HG03139 (cell line): Measurements from ENCODE around the gene DAB2.

ENCODE experiments used
- ATAC-seq: cut with Tn5 transposase; IDR thresholded peaks from one replicate; pipeline ENCODE4 v1.9.1; 2021; ENCODE audit not compliant: unreplicated experiment

The DAB2 gene

DNA sequence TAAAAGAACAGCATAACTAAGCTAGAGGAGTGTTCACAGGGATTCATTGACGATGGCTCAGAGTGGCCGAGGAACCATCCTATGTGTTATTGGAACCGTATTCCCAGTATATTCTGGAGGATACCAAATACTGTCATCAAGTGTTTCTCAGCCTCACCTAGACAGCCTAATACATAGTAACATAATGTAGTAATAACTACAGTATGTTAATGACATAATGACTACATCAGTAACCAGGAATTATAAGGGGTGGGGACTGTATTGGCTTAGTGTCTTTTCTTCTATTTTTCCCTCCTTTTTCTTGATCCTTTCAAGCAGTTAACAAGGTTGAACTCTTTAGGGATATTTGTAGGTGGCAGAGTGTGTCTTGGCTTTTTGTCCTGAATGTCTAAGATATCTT, 33.8 kb downstream of the DAB2 start:
- no peak for ATAC-seq

DNA sequence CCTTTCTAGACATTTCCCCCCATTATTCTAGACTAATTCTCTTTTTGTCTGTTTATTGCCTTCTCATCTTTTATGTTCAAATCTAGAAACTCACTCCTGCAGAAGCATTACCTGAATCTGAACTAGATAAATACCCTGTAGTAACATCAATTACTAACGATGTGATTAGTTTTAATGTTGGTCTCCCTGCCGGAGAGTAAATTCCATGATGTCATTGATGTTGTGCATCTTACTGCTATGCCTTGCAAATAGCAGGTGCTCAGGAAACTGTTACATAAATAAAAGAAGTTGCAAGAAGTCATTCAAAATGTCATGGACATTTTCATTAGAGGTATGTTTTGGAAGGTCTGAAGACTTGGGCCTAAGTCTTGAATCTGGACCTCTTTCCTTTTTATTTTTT, 37.5 kb downstream of the DAB2 start:
- ATAC-seq: no peak

DNA sequence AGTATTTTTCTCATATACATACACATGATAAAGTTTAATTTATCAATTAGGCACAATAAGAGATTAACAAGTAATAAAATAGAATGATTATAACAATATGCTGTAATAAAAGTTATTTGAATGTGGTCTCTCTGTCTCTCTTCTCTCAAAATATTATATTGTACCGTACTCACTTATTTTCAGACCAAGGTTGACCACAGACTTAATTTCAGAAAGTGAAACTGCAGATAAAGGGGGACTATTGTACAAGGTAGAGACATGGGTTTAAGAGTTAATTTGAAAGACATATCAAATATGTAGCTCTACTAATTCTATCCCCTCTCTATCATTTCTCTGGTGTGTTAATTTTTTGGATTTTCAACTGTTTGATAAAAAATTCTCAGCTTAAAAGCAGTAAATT, 40.5 kb downstream of the DAB2 start:
- ATAC-seq: no peak

DNA sequence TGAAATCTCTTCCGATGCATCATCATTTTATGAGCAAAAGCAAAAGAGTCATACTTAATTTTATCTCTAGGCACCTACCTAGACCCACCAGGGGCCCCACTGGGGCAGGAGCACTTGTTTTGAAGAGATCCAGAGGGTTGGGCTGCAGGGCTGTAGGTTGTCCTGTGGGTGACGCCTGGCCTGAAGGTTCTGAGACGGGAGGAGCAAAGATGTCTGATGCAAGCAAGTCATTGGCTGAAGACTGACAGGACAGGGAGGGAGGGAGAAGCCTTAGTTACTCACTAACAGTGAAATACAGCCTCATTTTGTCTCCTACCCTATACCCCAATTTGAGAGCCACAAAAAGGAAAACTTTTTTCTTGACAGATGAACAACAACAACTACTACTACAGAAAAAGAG, 43.4 kb downstream of the DAB2 start:
- no peak for ATAC-seq

DNA sequence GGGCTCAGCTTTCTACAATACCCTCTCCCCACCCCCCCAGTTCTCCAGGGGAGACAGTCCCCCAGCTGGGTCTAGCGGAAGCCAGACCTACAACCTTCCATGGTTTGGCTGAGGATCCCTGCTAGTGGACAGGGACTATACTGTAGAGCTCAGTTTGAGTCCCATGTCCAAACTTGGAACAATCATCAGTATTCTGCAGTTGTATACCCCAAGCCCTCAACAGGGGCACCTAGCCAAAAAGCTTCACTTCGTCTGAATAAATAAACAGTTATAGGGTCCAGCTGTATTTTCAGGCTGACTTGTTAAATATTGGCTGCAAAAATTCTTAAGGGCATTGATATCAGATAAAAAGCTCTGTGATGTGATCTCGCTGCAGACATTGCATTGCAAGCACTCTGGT, 45.1 kb downstream of the DAB2 start:
- ATAC-seq: no peak

DNA sequence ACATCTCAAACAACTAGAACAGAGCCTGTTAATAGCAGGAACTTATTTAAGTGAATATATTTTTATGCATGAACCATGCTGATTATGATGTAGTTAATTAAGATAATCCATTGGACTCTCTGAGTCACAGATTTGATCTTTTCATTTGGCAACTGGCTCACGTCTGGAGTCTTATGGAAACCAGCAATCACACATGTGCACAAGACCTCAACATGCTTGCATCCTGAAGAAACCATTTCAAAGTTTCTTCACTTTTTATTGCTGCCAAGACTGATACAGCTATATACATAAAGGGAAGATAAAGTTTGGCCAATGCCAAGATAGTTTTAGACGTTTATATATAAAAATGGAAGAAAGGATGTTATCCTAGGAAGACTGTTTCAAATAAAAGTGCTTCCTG, 47.2 kb downstream of the DAB2 start:
- no peak for ATAC-seq

DNA sequence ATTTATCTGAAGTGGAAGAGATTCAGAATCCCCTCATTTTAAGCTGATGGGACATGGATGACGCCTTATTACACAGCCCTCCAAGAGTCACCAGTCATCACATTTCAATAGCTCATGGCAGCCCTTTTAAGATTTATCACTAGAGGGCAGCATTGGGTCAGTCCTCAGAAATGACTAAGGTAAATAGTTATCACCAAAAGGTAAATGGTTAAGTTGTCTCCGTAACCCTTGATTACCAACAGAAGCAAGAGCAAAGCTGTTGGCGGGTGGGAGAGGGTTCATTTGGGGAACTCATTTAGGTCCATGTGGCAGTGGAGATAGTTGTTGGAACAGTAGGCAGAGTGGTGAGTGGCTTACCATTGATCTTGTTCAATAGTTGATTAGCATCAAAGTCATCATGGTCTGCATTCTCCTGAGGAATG, 48.5 kb downstream of the DAB2 start:
- ATAC-seq: peak; percentile 50

DNA sequence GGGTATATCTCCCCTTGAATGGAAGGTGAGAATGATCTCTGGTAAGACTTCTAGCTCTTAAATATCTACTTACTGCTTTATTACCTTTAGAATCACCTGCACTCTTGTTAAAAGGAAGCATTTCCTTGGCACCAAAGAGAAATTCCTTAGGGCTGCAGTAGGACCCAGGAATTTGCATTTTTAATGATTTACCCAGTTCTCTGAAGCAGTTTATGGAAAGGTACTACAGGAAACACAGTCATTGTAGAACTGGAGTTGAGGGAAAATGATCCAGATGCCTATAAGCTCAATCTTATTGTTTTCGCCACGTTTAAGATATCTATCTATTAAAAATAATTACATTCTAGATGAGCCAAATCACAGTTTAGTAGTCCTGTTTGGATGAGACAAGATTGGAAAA, 51.0 kb downstream of the DAB2 start:
- no peak for ATAC-seq

DNA sequence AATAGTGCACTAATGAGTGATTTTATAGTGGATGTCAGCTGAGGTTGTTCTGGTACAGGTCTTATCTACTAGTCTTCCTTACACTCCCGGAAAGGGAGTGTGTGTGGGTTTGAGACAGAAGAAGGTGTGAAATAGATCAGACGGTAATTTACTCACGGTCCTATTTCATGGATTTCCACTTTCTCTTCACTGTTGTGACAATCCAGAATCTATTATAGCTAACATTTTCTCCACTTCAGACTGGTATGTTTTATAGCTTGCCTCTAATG, 53.5 kb downstream of the DAB2 start:
- no peak for ATAC-seq

DNA sequence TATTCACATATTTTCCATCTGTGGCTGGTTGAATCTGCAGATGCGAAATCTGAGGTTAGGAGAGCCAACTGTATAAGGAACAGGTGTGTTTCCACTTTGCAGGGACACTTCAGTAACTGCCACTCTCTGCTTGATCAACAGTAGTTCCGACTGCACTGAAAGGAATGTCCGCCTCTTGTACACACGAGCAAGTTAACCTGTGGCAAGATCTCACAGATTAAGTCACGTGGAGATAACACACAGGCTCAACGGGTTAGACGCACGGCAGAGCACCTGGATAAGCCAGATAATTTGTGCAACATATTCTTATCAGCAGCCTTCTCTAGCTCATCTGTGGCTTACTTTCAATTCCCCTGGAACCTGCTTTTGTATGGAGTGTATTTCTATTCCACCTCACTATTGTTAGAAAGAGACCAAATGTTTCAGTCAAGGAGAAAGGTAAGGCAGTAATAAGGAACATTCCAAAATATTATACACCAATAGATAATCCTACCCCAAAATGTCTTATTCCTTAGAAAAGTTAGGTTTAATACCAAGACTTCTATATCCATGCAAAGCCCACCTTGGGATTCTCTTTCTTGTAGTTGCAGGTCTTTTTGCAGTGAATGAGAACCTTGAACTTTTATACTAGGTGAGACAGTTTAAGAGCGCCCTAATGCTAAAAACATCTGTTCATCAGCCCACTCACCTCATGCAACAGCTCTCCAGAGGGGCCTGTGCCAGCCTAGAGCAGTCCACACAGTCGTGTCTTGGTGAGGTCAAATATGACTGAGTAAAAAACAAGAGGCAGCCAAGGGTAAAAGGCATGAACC, 54.0 kb downstream of the DAB2 start:
- no peak for ATAC-seq

DNA sequence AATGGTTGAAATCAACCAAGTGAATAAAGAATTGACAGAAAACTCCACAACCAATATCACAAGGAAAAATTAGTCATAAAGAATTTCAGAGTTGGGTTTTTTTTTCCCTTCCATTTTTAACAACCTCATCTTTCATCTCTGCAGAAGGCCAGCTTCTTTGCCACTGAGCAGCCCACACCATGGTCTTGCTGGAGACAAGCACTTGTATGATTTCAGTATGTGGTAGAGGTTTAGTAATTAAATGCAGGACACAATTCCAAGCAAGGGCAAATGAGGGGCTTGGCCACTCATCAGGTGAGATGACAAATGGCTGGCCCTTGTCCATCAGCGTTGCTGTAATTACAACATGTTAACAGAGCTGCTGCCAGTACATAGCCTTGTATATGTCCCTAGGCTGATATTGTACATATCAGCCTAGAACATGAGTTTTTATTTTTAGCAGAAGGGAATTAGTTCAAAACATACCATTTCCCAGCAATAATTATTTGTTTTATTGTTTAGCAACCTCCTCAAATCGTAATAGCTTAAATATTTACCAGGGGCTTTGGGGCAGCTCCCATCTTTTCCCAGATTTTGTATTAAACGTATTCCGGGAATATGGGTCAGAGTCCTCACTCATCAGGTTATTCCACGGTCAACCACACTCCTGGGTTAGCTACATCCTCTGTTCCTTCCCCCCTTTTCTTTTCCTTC, 55.5 kb downstream of the DAB2 start:
- ATAC-seq: no peak

DNA sequence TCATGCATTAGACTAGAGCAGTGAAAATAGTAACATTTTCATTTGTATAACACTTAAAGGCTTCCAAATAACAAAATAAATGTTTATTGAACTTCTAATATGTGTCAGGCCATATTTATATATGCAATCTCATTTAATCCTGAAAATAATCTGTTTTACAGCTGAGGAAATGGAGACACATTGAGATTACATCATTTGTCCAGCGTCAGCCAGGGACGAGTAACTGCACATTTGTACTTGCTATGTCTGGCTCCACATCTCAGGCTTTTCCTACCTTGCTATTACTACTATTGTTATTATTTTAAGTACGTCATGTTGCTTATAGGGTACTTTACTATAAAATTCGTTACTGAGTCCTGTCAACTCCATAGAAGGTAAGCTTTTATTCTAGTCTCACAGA, 56.7 kb downstream of the DAB2 start:
- ATAC-seq: no peak

DNA sequence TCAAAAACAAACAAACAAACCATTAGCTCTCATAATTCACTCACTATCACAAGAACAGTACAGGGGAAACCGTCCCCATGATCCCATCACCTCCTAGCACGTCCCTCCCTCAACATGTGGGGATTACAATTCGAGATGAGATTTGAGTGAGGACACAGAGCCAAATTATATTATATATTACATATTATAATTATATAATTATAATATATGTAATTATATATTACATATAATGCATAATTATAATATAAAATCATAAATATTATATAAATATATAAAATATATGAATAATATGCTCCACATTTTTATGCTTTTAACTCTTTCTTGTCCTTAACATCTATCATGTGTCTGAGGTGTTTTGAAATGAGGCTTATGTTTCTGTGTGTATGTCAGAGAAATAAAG, 57.1 kb downstream of the DAB2 start:
- ATAC-seq: no peak

DNA sequence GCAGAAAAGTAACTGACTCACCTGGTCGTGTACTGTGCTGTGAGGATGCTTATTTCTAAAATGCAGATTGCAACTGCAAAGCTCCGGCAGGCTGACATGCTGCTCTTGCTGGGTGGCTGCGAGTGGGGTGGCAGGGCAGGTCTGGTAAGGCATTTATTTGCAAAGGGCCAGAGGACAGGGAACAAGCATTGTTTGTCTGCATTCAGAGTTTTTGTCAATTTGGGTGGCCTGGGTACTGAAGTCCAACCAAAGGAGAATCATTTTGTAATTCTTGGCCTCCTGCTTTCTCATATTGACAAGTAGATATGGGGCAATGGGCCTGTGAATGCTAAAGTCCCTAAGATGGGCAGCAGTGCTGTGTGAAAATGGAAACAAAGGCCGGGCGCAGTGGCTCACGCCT, 60.4 kb downstream of the DAB2 start, which contains the start of gene C9:
TSS of gene C9 (minus strand) at position 129 of the 400 bp plus-strand sequence. CDS start at position 98, 31 bp downstream.
- no peak for ATAC-seq

DNA sequence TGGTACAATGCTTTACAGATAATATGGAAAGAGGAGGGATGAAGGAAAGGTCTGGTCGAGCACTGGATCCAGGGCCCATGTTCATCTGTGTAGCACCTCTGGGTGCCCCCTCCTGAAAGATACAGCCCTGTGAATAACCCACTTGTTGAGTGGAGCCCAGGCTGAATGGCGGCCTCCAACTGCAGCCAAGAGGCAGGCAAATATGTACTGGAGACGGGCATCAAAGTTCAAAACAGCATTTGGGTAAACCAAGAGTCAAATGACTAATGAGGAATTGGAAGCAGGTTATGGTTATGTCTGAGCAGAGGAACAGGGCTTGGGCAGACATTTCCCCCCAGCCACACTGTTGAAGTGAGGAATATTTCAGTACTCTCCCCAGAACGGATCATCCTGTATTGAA, 61.6 kb downstream of the DAB2 start:
- no peak for ATAC-seq

DNA sequence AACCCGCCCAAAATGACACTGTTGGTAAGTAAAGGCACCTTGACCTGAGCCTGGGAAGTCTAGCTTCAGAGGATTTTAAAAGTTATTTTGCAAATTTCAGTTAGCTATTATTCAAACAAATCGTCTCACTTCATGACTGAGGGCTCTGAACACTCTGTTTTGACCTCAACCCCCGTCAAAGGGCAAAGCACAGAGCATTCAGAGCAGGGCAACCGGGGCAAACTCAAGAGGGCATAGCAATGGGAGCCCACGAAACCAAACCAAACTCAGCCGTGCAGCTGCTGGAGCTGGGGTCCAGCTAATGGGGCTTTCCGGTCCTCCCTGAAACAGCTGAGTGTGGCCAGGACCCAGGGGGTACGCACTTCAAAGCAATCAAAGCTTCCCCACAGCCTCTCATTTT, 62.1 kb downstream of the DAB2 start:
- ATAC-seq: no peak

DNA sequence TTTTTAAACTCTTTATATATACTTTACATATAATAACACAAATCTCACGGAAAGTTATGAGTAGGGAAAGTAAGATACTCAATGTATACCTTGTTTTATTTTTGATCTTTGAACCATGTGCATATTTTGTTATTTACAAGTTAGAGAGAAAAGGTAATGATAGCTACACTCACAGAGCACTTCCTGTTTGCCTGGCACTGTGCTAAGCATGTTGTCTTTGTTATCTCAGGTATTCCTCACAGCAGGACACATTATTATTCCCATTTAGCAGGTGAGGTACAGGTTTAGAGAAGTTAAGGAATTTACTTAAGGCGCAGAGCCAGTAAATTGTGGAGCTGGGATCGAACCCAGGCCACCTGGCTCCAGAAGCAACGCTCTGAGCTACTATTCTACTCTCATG, 63.5 kb downstream of the DAB2 start:
- no peak for ATAC-seq

DNA sequence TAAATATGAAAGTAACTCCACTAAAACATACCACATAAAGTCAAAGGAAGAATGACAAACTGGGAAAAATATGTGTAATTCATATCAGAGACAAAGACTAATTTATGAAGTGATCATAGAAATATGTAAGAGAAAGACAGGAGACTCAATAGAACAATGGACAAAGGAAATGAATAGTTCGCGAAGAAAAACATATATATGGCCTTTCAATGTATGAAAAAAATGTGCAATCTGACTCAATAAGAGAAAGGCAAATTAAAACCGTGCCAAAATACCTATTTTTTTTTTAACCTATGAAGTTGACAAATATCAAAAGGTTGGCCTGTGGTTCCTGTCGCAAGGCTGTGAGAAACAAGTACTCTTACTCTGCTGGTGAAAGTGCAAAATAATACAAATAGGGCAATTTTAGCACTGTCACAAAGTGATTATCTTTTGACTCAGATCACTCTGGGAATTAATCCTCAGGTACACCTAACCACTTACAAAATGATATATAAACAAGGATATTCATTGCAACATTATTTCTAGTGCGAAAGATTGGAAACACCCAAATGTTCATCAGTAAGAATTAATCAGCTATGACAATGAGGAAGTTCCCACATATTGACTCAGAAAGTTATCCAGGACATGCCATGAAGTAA, 64.2 kb downstream of the DAB2 start:
- no peak for ATAC-seq

DNA sequence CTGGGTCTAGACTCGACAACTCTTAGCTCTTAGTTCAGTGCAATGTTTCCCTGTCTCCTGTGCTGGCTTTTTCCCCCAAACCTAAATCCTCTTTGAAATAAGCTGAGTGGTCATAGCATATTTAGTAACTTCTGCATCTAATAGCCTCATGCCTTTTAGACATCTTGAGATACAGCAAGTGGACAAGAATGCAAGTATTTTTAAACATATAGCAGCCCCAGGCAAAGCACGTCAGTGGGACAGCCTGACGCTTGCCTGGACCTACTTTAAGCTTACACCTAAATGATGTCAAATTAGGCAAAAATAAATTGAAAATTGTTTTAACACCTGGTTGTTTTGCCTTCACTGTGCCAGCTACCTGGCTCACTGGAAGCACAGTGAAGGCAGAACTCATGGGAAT, 68.5 kb downstream of the DAB2 start:
- no peak for ATAC-seq

DNA sequence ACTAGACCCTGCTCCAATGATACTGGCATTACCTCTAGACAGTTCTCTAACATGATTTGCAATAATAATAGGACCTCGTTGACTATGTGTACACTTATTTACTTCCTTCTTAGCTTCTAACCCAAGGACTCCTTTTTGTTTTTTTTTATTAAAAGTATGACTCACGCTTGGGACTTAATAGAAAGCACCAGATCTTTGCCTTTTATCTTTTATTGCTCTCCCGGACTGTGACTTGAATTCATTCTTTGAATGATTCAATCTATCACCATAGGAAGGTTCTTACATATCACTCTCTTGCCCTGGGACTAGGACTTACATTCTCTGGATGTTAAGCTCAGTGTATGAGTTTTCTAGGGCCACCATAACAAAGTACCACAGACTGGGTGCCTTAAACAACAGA, 69.5 kb downstream of the DAB2 start:
- no peak for ATAC-seq

DNA sequence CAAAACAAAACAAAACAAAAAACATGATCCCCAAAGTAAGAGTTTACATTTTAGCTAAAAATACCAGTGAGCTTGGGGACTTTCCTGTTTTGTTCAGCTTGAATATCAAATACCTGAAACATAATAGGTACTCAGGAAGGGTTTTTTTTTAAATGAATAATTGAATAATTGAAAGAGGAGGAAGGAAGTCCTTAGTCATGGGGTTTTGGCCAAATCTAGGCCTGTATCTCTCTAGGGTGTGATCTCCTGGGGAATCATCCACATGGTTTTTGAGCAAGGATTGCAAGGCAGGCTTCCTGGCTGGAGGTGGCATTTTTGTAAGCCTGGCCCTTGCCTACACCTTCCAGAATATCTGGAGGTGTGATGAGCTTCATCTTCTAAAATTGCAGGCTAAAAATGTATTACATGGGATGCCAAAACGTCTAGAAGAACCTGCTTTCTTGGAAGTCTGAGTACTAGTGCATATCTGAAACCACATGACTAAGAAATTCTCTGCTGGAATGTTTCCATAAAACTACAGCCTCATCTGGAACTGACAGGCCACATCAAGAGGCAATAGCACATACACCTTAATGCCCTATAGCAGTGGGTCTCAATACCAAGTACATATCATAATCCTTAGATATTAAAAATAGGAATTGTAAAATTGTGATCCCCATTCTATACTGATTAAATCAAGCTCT, 70.9 kb downstream of the DAB2 start:
- ATAC-seq: no peak

DNA sequence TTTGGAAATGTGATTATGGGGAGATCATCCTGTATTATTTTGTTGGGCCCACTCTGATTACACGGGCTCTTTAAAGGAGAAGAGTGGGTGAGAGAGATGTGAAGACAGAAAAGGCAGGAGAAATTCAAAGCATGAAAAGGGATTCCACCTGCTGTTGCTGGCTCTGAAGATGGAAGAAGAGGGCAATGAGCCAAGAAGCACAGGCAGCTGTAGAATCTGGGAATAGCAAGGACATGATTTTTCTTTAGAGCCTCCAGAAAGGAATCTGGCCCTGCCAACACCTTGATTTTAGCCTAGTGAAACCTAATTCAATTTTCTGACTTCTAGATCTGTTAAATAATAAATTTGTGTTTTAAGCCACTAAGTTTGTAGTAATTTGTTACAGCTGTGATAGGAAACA, 71.8 kb downstream of the DAB2 start:
- no peak for ATAC-seq
